ENCODE results near the gene KCNG3.
"Not testable (repeated sequence)": the region's sequence is repeated elsewhere in the genome, so short reads cannot be mapped to it uniquely, and the experiment has no call there.

The KCNG3 gene

GRCh38 chr2:42407476-42407875, 86.3 kb downstream of the KCNG3 start:
- DNase-seq (ENCODE audit: low read depth) = no peak
- TF ChIP-seq CTCF (IDR thresholded peaks at IDR 0.05; ENCODE audit: insufficient read depth, low read depth, low read length, missing control alignments) = no peak
- no peak overlapping the region for H3K4me3 ChIP-seq (ENCODE audit: low read depth, low read length)

- no peak overlapping the region for H3K4me3 ChIP-seq (ENCODE audit: low read depth, low read length)
- TF ChIP-seq CTCF (IDR thresholded peaks at IDR 0.05; ENCODE audit: insufficient read depth, low read depth, low read length, missing control alignments) = no peak
- no peak for DNase-seq (ENCODE audit: low read depth)
Observed at GRCh38 chr2:42404676-42405075, 89.1 kb downstream of the KCNG3 start.

GRCh38 chr2:42401773-42402172, 92.0 kb downstream of the KCNG3 start:
- no peak overlapping the region for H3K4me3 ChIP-seq (ENCODE audit: low read depth, low read length)
- TF ChIP-seq CTCF (IDR thresholded peaks at IDR 0.05; ENCODE audit: insufficient read depth, low read depth, low read length, missing control alignments) = no peak
- DNase-seq (ENCODE audit: low read depth) = no peak

- DNase-seq (ENCODE audit: low read depth); H3K4me3 ChIP-seq (ENCODE audit: low read depth, low read length): not testable (repeated sequence)
Observed at GRCh38 chr2:42398052-42398451, 95.7 kb downstream of the KCNG3 start.

GRCh38 chr2:42393320-42393719, 100.5 kb downstream of the KCNG3 start:
- not testable (repeated sequence) for H3K4me3 ChIP-seq (ENCODE audit: low read depth, low read length); DNase-seq (ENCODE audit: low read depth)

GRCh38 chr2:42392191-42392590, 101.6 kb downstream of the KCNG3 start:
- no peak for TF ChIP-seq CTCF (IDR thresholded peaks at IDR 0.05; ENCODE audit: insufficient read depth, low read depth, low read length, missing control alignments)
- DNase-seq (ENCODE audit: low read depth) = no peak
- no peak overlapping the region for H3K4me3 ChIP-seq (ENCODE audit: low read depth, low read length)

Data from GM12865 (cell line).